Stimulated activated CD4-positive, alpha-beta T cell treated with anti-CD3 and anti-CD28 coated beads, Interleukin-2, amount 100 ng/mL, for 48 hours (primary cell): ENCODE results near the gene SERPINF2.
A peak's percentile ranks its signal among the peaks of the same experiment; 100 is the strongest.
"Not testable (repeated sequence)": the region's sequence is repeated elsewhere in the genome, so short reads cannot be mapped to it uniquely, and the experiment has no call there.

Source experiments
- DNase-seq, 2 donors: peaks; one replicate each; pipeline ENCODE4 v3.0.0-alpha.2; 2020

The SERPINF2 gene

GRCh38 chr17:1736348-1737281 is 6.1 kb upstream of the SERPINF2 start:
- peak; percentile 52 to 61 for DNase-seq

GRCh38 chr17:1737531-1738291 is 5.0 kb upstream of the SERPINF2 start:
- no peak for DNase-seq

GRCh38 chr17:1741899-1742298 is 772 bp upstream of the SERPINF2 start:
- not testable (repeated sequence) for DNase-seq

GRCh38 chr17:1743088-1743439 is 393 bp downstream of the SERPINF2 start:
- no peak for DNase-seq

GRCh38 chr17:1744551-1745512 is 2.2 kb downstream of the SERPINF2 start:
- no peak for DNase-seq

GRCh38 chr17:1745513-1746020 is 2.9 kb downstream of the SERPINF2 start:
- no peak for DNase-seq

GRCh38 chr17:1746975-1747543 is 4.4 kb downstream of the SERPINF2 start:
- no peak for DNase-seq

- no peak for DNase-seq
Measured at GRCh38 chr17:1750628-1751027, 8.0 kb downstream of the SERPINF2 start.

- no peak for DNase-seq
Measured at GRCh38 chr17:1752425-1753262, 10.0 kb downstream of the SERPINF2 start.

GRCh38 chr17:1753767-1754429 is 11.2 kb downstream of the SERPINF2 start:
- DNase-seq = no peak

GRCh38 chr17:1754430-1755112 is 11.9 kb downstream of the SERPINF2 start:
- DNase-seq = no peak

GRCh38 chr17:1755252-1755826 is 12.7 kb downstream of the SERPINF2 start:
- no peak for DNase-seq

GRCh38 chr17:1755827-1756262 is 13.2 kb downstream of the SERPINF2 start:
- no peak for DNase-seq

- DNase-seq = no peak
Measured at GRCh38 chr17:1758807-1759206, 16.1 kb downstream of the SERPINF2 start.

GRCh38 chr17:1759529-1759928 is 16.9 kb downstream of the SERPINF2 start:
- no peak for DNase-seq

GRCh38 chr17:1762233-1762900 is 19.7 kb downstream of the SERPINF2 start:
- DNase-seq = no peak

- no peak for DNase-seq
Measured at GRCh38 chr17:1762901-1763898, 20.5 kb downstream of the SERPINF2 start.

GRCh38 chr17:1764284-1764683 is 21.6 kb downstream of the SERPINF2 start:
- DNase-seq = peak; percentile 20 to 32
